OCI-LY1 (cell line): ENCODE data around the gene SP6.

Experiments
- H2AFZ ChIP-seq: fragments of 200-600 bp; sonication (generic), shearing (Covaris generic); 2 replicates; pipeline ENCODE4 v1.6.0; 2014; ENCODE audit warnings: antibody characterized with exemption, mild to moderate bottlenecking, low read length
- H3F3A ChIP-seq: fragments of 200-600 bp; sonication (generic), shearing (Covaris generic); 2 replicates; pipeline ENCODE4 v1.6.0; 2014; ENCODE audit warnings: mild to moderate bottlenecking, antibody characterized with exemption, low read length, moderate library complexity; ENCODE audit not compliant: insufficient read depth
- H3K27ac ChIP-seq: fragments of 200-600 bp; sonication (generic); 2 replicates; pipeline ENCODE4 v1.5.1; 2014; ENCODE audit warnings: low read length, mixed run types, mild to moderate bottlenecking, low read depth; ENCODE audit not compliant: poor library complexity, severe bottlenecking
- H3K27me3 ChIP-seq: fragments of 200-600 bp; sonication (generic); 2 replicates; pipeline ENCODE4 v1.6.0; 2014; ENCODE audit warnings: antibody characterized with exemption, mild to moderate bottlenecking, low read length, moderate library complexity; ENCODE audit not compliant: insufficient read depth
- H3K36me3 ChIP-seq: fragments of 200-600 bp; sonication (generic); 2 replicates; pipeline ENCODE4 v1.6.1; 2014; ENCODE audit warnings: mild to moderate bottlenecking, antibody characterized with exemption, low read length, moderate library complexity, mixed read lengths; ENCODE audit not compliant: insufficient read depth
- H3K4me1 ChIP-seq: fragments of 200-600 bp; sonication (generic); 2 replicates; pipeline ENCODE4 v1.5.1; 2014; ENCODE audit warnings: mild to moderate bottlenecking, low read length, moderate library complexity; ENCODE audit not compliant: insufficient read depth, severe bottlenecking
- H3K4me2 ChIP-seq: fragments of 200-600 bp; sonication (generic), shearing (Covaris generic); 2 replicates; pipeline ENCODE4 v1.6.1; 2014; ENCODE audit warnings: low read length
- H3K4me3 ChIP-seq: fragments of 200-600 bp; sonication (generic); 2 replicates; pipeline ENCODE4 v1.5.1; 2014; ENCODE audit warnings: low read length, low read depth, mild to moderate bottlenecking, mixed read lengths; ENCODE audit not compliant: poor library complexity, severe bottlenecking
- H3K79me2 ChIP-seq: fragments of 200-600 bp; shearing (Covaris generic); 2 replicates; pipeline ENCODE4 v1.6.1; 2016; ENCODE audit warnings: mixed run types, low read length, mixed read lengths; ENCODE audit not compliant: insufficient read depth
- H3K9ac ChIP-seq: fragments of 200-600 bp; sonication (generic), shearing (Covaris generic); 2 replicates; pipeline ENCODE4 v1.6.1; 2014; ENCODE audit warnings: mild to moderate bottlenecking, low read length, mixed read lengths
- H3K9me2 ChIP-seq: fragments of 200-600 bp; sonication (generic), shearing (Covaris generic); 2 replicates; pipeline ENCODE4 v1.6.1; 2014; ENCODE audit warnings: low read depth, mild to moderate bottlenecking, low read length, mixed read lengths
- H3K9me3 ChIP-seq: fragments of 200-600 bp; shearing (Covaris generic); 2 replicates; pipeline ENCODE4 v1.6.1; 2014; ENCODE audit warnings: low read length, mixed read lengths
- H4K20me1 ChIP-seq: fragments of 200-600 bp; sonication (generic), shearing (Covaris generic); 2 replicates; pipeline ENCODE4 v1.6.0; 2016; ENCODE audit warnings: mild to moderate bottlenecking, low read length; ENCODE audit not compliant: insufficient read depth
- EZH2 ChIP-seq: fragments of 200-600 bp; sonication (generic), shearing (Covaris generic); IDR thresholded peaks from 2 replicates; pipeline ENCODE4 v1.8.0; 2017; ENCODE audit warnings: borderline replicate concordance, mixed run types, mild to moderate bottlenecking, antibody characterized with exemption, low read length, moderate library complexity, mixed read lengths
- TF ChIP-seq, protein P1 (sequence below): fragments of 200-600 bp; sonication (generic), shearing (Covaris generic); IDR thresholded peaks from 2 replicates; pipeline ENCODE4 v1.5.1; 2017; ENCODE audit warnings: mild to moderate bottlenecking, antibody characterized with exemption, low read length, moderate library complexity, mixed read lengths

The SP6 gene

DNA sequence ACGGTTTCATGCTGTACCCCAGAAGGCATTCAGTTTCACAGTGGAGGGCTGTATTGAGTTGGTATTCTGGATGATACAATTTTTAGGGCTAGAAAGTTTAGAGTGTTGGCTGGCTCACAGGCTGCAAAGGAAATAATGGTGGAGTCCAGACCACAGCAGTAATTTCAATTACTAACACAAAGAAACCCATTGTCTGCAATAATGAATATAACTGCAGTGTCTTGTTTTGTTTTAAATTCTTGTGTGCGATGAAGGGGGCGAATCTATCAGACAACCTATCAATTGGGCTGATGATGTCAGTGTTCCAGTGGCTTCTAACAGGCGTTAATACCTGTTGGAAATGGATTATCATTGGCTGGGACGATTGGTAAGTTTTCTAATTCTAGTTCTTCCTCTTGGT lies 46.6 kb upstream of the SP6 start:
- Histone ChIP-seq H3K27me3 (no peaks in the 10 kb centered on the region), H3K9me3 (no peaks in the 10 kb centered on the region), H3F3A (no peaks in the 10 kb centered on the region), H4K20me1 (no peaks in the 10 kb centered on the region), H2AFZ (no peak overlapping the region), H3K4me2 (peak overlapping the region; percentile 90), H3K27ac (no peak overlapping the region), H3K79me2 (no peaks in the 10 kb centered on the region), H3K36me3 (no peaks in the 10 kb centered on the region), H3K9me2 (no peaks in the 10 kb centered on the region), H3K4me3 (peak overlapping the region; percentile 97), H3K4me1 (peaks cover 28% of the 10 kb centered on the region), H3K9ac (peak overlapping the region; percentile 95)
- no peak for TF ChIP-seq EZH2
- TF ChIP-seq, protein P1, sequence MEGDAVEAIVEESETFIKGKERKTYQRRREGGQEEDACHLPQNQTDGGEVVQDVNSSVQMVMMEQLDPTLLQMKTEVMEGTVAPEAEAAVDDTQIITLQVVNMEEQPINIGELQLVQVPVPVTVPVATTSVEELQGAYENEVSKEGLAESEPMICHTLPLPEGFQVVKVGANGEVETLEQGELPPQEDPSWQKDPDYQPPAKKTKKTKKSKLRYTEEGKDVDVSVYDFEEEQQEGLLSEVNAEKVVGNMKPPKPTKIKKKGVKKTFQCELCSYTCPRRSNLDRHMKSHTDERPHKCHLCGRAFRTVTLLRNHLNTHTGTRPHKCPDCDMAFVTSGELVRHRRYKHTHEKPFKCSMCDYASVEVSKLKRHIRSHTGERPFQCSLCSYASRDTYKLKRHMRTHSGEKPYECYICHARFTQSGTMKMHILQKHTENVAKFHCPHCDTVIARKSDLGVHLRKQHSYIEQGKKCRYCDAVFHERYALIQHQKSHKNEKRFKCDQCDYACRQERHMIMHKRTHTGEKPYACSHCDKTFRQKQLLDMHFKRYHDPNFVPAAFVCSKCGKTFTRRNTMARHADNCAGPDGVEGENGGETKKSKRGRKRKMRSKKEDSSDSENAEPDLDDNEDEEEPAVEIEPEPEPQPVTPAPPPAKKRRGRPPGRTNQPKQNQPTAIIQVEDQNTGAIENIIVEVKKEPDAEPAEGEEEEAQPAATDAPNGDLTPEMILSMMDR = no peak

- H3F3A ChIP-seq = no peaks in the 10 kb centered on the region
- peaks cover 28% of the 10 kb centered on the region for H3K4me1 ChIP-seq
- peak overlapping the region; percentile 97 for H3K4me3 ChIP-seq
- no peaks in the 10 kb centered on the region for H3K9me2 ChIP-seq
- H4K20me1 ChIP-seq = no peaks in the 10 kb centered on the region
- H3K9me3 ChIP-seq = no peaks in the 10 kb centered on the region
- no peaks in the 10 kb centered on the region for H3K27me3 ChIP-seq
- no peak for TF ChIP-seq EZH2
- TF ChIP-seq, protein P1 = no peak
- H3K9ac ChIP-seq = peak overlapping the region; percentile 95
- no peaks in the 10 kb centered on the region for H3K36me3 ChIP-seq
- peak overlapping the region; percentile 90 for H3K4me2 ChIP-seq
- H3K79me2 ChIP-seq = no peaks in the 10 kb centered on the region
- no peak overlapping the region for H2AFZ ChIP-seq
- H3K27ac ChIP-seq = peak overlapping the region; percentile 34
Measured at GRCh38 chr17:47896672-47897490, 45.9 kb upstream of the SP6 start.

- H3F3A ChIP-seq = no peaks in the 10 kb centered on the region
- H3K9me2 ChIP-seq = no peaks in the 10 kb centered on the region
- no peaks in the 10 kb centered on the region for H3K36me3 ChIP-seq
- TF ChIP-seq, protein P1 = no peak
- no peak for TF ChIP-seq EZH2
- peaks cover 28% of the 10 kb centered on the region for H3K4me1 ChIP-seq
- H3K4me2 ChIP-seq = peak within 1 kb of the TSS; percentile 90
- H3K4me3 ChIP-seq = peak within 1 kb of the TSS; percentile 97
- H3K9me3 ChIP-seq = no peaks in the 10 kb centered on the region
- no peak within 1 kb of the TSS for H2AFZ ChIP-seq
- no peaks in the 10 kb centered on the region for H3K79me2 ChIP-seq
- no peaks in the 10 kb centered on the region for H3K27me3 ChIP-seq
- peak within 1 kb of the TSS; percentile 95 for H3K9ac ChIP-seq
- no peaks in the 10 kb centered on the region for H4K20me1 ChIP-seq
- peak within 1 kb of the TSS; percentile 35 for H3K27ac ChIP-seq
Measured at GRCh38 chr17:47895856-47896671, 45.1 kb upstream of the SP6 start, which contains the start of gene SP2. Gene SP2, plus strand, starts transcription at chr17:47896236. Its CDS starts 51 bp downstream, at chr17:47896287.
